ENCODE measurements around the gene LRP4.

DNA sequence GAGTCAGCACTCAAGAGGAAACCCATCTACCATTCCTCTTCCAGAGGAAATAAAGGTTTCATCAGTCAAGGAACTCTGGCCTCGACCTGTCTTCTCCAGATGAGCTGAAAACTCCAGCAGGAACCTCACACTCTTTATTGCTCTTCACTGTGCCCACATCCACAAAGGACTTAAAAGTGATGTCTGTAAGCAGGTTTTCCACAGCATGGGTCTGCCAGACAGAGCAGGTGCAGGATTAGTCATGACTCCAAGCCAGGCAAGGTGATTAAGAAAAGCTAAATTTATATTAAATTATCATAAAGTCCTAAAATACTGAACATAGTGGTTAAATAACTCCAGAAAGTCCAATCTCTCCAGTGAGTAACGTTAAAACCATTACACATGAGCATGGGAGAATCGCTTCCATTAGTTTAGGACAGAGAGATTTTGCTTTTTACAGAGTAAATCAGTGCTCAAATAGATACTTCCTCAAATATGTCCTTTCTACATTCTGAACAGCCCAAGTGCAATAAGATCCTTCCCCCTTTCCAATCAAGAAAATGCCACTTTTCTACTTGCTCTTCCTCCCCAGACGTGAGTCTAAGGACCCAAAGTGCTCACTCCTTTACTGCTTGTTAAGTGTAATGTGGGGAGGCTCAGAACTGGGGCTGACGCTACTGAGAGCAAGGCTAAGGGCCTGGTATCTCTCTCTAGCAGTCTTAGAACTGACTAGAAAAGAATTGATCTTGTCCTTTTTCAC, 61.6 kb downstream of the LRP4 start:
- TF ChIP-seq EZH2 (IDR thresholded peaks at IDR 0.05; ENCODE audit: borderline replicate concordance, low read length): no peak
- TF ChIP-seq, protein P1, sequence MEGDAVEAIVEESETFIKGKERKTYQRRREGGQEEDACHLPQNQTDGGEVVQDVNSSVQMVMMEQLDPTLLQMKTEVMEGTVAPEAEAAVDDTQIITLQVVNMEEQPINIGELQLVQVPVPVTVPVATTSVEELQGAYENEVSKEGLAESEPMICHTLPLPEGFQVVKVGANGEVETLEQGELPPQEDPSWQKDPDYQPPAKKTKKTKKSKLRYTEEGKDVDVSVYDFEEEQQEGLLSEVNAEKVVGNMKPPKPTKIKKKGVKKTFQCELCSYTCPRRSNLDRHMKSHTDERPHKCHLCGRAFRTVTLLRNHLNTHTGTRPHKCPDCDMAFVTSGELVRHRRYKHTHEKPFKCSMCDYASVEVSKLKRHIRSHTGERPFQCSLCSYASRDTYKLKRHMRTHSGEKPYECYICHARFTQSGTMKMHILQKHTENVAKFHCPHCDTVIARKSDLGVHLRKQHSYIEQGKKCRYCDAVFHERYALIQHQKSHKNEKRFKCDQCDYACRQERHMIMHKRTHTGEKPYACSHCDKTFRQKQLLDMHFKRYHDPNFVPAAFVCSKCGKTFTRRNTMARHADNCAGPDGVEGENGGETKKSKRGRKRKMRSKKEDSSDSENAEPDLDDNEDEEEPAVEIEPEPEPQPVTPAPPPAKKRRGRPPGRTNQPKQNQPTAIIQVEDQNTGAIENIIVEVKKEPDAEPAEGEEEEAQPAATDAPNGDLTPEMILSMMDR (IDR thresholded peaks at IDR 0.05; ENCODE audit: low read length): no peak

All from OCI-LY1 (cell line).